HepG2 (cell line): ENCODE results near the gene NAGS. TPM values are rescaled to one million over a fixed set of nuclear protein-coding genes. Genes with fewer than 3 reads are reported as not detected.

Experiments used
- ARNT ChIP-seq: fragments of 450-650 bp; IDR thresholded peaks from 2 replicates; pipeline ENCODE4 v1.6.1; 2017
- ASH2L ChIP-seq: fragments of 300-600, 200-600 bp; sonication (generic); IDR thresholded peaks from 2 replicates; pipeline ENCODE4 v1.7.0; 2017; ENCODE audit warnings: low read depth, mild to moderate bottlenecking, moderate library complexity, mixed read lengths, low read length; ENCODE audit not compliant: insufficient read length
- FIP1L1 ChIP-seq: fragments of 200-400 bp; formaldehyde crosslinking; IDR thresholded peaks from 2 replicates; pipeline ENCODE4 v1.6.1; 2018; ENCODE audit warnings: low read depth, mild to moderate bottlenecking, low read length, moderate library complexity, borderline replicate concordance; ENCODE audit not compliant: insufficient read depth
- LCORL ChIP-seq, 2 experiments: fragments of 450-650 bp in 1 of 2; sonication (generic) in 1 of 2; formaldehyde crosslinking in 1 of 2; IDR thresholded peaks; 2 replicates each; pipeline versions ENCODE4 v1.5.0 to v1.6.1; 2017 to 2020; ENCODE audit warnings: antibody characterized with exemption in 1 of 2, missing genetic modification reagents in 1 of 2
- PHF21A ChIP-seq: sonication (generic); formaldehyde crosslinking; IDR thresholded peaks from 2 replicates; pipeline ENCODE4 v1.5.0; 2020; ENCODE audit warnings: mild to moderate bottlenecking, missing genetic modification reagents
- SUZ12 ChIP-seq: fragments of 150-350 bp; IDR thresholded peaks from 2 replicates; pipeline ENCODE4 v1.6.1; 2014; ENCODE audit warnings: low read depth, low read length
- ZNF331 ChIP-seq: sonication (generic); formaldehyde crosslinking; IDR thresholded peaks from 2 replicates; pipeline ENCODE4 v1.4.0; 2020; ENCODE audit warnings: missing genetic modification reagents
- ZNF530 ChIP-seq: sonication (generic); formaldehyde crosslinking; IDR thresholded peaks from 2 replicates; pipeline ENCODE4 v1.5.0; 2020; ENCODE audit warnings: low read depth, mild to moderate bottlenecking, missing genetic modification reagents
- ZNF598 ChIP-seq: sonication (generic); formaldehyde crosslinking; IDR thresholded peaks from 2 replicates; pipeline ENCODE4 v1.5.1; 2020; ENCODE audit warnings: mild to moderate bottlenecking, missing genetic modification reagents, borderline replicate concordance
- polyA plus RNA-seq, 8 experiments: library from polyadenylated mRNA; depleted of rRNA in 3 of 8; stranded (reverse) in 7 of 8; unstranded in 1 of 8; fragments of >200 nt; fragmentation: Illumina TruSeq in 4 of 8; extraction: Trizol in 4 of 8; gene quantifications; 2 replicates each; pipeline versions ENCODE4 v1.2.1 to v1.2.3, GENCODE V29; 2011 to 2016; ENCODE audit warnings: low read depth in 4 of 8, missing spikeins in 1 of 8, mixed read lengths in 1 of 8; ENCODE audit not compliant: insufficient read depth in 1 of 8
- total RNA-seq, 5 experiments: library from RNA; depleted of rRNA; stranded (reverse); fragments of >200 nt; fragmentation: Illumina TruSeq; extraction: Trizol; gene quantifications; 2 replicates each; pipeline ENCODE4 v1.2.3, GENCODE V29; 2016; ENCODE audit warnings: low read depth in 1 of 5
- TF ChIP-seq, protein P1 (sequence below): IDR thresholded peaks from 2 replicates; pipeline ENCODE4 v1.6.1; 2012; ENCODE audit warnings: low read depth, low read length, improper control_type of control experiment
- TF ChIP-seq, protein P2 (sequence below): sonication (generic); formaldehyde crosslinking; IDR thresholded peaks from 2 replicates; pipeline ENCODE4 v1.4.0; 2020; ENCODE audit warnings: mild to moderate bottlenecking, missing genetic modification reagents, borderline replicate concordance

NAGS gene
- total and polyA plus RNA-seq, 2 of the 13 experiments (the other 11 are each of a cell fraction or from before 2014, with no cell fraction given): 4.3 to 5.1 TPM

DNA sequence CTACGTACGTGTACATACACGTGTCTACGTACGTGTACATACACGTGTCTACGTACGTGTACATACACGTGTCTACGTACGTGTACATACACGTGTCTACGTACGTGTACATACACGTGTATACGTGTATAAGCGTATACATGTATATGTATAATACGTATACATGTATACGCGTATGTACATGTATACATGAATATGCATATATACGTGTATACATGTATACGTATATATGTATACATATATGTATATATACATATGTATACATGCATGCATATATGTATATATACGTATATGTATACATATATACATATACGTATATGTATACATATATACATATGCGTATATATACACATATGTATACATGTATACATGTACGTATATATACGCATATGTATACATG lies 28.5 kb upstream of the NAGS start (continued):
- TF ChIP-seq, protein P1, sequence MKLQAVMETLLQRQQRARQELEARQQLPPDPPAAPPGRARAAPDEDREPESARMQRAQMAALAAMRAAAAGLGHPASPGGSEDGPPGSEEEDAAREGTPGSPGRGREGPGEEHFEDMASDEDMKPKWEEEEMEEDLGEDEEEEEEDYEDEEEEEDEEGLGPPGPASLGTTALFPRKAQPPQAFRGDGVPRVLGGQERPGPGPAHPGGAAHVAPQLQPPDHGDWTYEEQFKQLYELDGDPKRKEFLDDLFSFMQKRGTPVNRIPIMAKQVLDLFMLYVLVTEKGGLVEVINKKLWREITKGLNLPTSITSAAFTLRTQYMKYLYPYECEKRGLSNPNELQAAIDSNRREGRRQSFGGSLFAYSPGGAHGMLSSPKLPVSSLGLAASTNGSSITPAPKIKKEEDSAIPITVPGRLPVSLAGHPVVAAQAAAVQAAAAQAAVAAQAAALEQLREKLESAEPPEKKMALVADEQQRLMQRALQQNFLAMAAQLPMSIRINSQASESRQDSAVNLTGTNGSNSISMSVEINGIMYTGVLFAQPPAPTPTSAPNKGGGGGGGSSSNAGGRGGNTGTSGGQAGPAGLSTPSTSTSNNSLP: no peak
- TF ChIP-seq FIP1L1 (no peak), ASH2L (no peak), ZNF598 (no peak), ZNF331 (CRISPR knock-in tag) (no peak), PHF21A (CRISPR knock-in tag) (no peak), LCORL (IDR thresholded peaks at IDR 0.05) (no peak), LCORL (CRISPR knock-in tag; IDR thresholded peaks at IDR 0.05) (no peak), ZNF530 (CRISPR knock-in tag) (no peak), SUZ12 (no peak), ARNT (no peak)
- TF ChIP-seq, protein P2, sequence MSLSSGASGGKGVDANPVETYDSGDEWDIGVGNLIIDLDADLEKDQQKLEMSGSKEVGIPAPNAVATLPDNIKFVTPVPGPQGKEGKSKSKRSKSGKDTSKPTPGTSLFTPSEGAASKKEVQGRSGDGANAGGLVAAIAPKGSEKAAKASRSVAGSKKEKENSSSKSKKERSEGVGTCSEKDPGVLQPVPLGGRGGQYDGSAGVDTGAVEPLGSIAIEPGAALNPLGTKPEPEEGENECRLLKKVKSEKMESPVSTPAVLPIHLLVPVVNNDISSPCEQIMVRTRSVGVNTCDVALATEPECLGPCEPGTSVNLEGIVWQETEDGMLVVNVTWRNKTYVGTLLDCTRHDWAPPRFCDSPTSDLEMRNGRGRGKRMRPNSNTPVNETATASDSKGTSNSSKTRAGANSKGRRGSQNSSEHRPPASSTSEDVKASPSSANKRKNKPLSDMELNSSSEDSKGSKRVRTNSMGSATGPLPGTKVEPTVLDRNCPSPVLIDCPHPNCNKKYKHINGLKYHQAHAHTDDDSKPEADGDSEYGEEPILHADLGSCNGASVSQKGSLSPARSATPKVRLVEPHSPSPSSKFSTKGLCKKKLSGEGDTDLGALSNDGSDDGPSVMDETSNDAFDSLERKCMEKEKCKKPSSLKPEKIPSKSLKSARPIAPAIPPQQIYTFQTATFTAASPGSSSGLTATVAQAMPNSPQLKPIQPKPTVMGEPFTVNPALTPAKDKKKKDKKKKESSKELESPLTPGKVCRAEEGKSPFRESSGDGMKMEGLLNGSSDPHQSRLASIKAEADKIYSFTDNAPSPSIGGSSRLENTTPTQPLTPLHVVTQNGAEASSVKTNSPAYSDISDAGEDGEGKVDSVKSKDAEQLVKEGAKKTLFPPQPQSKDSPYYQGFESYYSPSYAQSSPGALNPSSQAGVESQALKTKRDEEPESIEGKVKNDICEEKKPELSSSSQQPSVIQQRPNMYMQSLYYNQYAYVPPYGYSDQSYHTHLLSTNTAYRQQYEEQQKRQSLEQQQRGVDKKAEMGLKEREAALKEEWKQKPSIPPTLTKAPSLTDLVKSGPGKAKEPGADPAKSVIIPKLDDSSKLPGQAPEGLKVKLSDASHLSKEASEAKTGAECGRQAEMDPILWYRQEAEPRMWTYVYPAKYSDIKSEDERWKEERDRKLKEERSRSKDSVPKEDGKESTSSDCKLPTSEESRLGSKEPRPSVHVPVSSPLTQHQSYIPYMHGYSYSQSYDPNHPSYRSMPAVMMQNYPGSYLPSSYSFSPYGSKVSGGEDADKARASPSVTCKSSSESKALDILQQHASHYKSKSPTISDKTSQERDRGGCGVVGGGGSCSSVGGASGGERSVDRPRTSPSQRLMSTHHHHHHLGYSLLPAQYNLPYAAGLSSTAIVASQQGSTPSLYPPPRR (CRISPR knock-in tag): no peak
